Stimulated activated CD8-positive, alpha-beta memory T cell treated with anti-CD3 and anti-CD28 coated beads, Interleukin-7, amount 100 ng/mL, for 24 hours (primary cell): ENCODE measurements around the gene MUSTN1.

Experiments
- DNase-seq: peaks from one replicate; pipeline ENCODE4 v3.0.0-alpha.2; 2020; ENCODE audit warnings: low read depth

MUSTN1 gene

GRCh38 chr3:52834871-52835501, at the start of gene MUSTN1:
Gene MUSTN1 (minus strand): TSS chr3:52835019. CDS start chr3:52834948, 71 bp downstream.
- DNase-seq = no peak

DNA sequence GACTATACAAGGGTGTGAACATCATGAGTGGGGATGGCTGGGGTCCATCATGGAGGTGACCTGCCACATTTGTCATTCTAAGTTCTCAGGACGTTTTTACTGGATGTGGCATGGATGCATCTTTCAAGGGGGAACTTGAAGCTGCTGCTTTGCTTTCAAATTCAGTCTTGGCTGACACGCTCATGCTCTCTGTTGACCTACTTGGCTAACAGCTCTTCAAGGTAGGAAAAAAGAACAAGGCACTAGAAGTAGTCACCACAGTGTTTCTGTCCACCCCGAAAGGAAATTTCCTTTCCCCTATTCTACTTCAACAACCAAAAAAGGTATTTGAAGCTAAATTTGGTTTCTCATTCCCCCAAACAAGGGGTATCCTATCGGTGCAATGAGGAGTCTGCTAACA, 47.6 kb upstream of the MUSTN1 start:
- no peak for DNase-seq

DNA sequence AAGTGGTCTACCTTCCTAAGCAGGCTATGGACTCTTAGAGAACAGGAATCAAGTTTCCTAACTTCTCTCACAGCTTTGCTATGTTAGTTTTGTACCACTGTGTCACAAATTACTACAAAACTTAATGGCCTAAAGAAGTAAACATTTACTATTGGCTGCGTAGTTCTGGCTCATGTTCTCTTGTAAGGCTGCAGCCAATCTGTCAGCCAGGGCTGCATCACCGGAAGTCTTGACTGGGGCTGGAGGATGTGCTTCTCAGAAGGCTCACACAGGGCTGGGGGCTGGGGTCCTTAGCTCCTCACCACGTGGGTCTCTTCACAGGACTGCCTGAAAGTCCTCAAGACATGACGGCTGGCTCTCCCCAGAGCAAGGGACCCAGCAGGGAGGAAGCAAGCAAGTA, 47.1 kb upstream of the MUSTN1 start:
- no peak for DNase-seq

- no peak for DNase-seq
Measured at GRCh38 chr3:52880474-52880873, 45.7 kb upstream of the MUSTN1 start.

- no peak for DNase-seq
Measured at GRCh38 chr3:52880047-52880446, 45.2 kb upstream of the MUSTN1 start.

- DNase-seq = no peak
Measured at GRCh38 chr3:52879581-52879980, 44.8 kb upstream of the MUSTN1 start.

GRCh38 chr3:52879090-52879489, 44.3 kb upstream of the MUSTN1 start:
- DNase-seq = no peak

DNA sequence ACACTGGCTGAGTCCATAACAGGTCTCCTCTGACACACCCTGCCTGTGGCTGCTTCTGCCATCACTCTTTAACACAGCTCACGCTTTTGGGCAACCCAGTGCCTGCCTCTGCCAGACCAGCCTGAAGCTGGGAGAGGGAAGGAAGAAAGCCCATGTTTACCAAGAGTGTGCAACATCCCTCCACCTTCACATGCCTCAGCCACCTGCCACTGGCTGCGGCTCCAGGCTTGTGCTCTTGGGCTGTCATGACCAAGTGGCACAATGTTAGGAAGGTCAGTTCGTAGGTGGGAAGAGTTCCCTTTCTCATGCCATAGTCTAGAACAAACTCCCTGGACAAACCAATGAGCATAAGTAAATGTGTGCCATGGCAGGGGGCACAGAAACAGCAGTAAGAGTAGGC, 42.3 kb upstream of the MUSTN1 start:
- no peak for DNase-seq

GRCh38 chr3:52874864-52875587, 40.2 kb upstream of the MUSTN1 start:
- no peak for DNase-seq

DNA sequence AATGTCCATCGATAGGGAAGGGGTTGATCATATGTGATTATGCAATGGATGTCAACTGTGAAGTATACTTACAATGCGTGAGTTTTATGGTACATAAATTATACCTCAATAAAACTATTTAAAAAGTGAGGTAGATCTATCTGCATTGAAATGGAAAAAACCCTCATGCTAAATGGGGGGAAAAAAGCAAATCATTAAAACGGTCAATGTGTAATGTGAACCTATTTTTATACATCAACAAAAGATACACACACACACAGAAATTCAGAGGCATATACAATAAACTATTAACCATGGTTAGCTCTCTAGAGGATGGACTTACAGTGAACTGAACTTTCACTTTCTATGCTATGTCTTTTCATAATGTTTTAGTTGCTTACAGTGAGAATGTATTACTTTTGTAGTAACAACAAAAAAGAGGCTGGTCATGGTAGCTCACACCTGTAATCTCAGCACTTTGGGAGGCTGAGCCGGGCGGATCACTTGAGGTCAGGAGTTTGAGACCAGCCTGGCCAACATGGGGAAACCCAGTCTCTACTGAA, 39.4 kb upstream of the MUSTN1 start:
- DNase-seq = no peak

DNA sequence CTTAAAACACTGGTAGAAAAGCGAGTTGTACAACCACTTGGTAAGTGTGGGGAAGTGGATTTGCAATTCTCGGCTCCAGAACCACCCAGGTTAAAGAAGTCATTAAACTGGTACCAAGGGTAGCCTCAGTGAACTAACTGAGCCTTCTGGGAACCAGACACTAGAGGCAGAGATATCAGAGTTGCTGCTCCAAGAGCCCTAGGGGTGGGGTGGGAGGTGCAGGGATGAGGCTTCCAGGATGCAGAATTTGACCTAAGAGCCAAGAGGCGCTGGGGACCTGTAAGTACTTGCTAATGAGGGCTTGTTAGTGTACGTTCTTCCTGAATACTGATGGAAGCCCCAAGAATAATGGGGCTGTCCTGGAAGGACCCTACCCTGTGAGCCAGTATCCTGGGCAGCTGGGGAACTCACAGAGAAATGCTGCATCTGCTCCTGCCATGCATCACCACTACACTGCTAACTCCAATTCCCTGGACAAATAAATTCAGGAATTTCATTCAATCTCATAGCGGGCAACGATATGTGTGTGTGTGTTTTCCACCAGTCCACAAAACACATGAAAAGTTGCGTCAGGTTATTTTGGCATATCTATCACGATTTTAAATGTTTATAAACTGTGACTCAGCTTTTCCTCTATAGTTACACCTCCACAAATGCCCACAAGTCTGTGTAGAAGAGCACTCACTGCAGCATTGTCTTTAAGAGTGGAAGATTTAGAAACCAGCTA, 38.8 kb upstream of the MUSTN1 start:
- DNase-seq = no peak

DNA sequence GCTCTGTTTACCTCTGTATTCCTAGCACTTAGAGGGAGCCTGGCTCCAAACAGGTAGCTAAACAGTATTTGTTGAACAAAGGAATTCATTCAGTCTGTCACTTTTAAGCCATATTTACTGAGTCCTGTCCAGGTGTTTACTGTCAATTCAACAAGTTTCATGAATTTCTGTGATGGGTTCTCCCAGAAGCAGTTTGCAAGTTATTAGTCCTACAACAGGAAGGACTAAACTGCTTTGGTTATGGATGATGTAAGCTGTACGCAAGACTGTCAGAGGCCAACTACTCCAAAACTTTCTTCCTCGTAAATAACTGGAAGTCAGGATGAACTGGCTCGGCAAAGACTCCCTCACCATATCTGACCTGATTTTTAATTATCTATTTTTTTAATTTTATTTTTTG, 37.4 kb upstream of the MUSTN1 start:
- no peak for DNase-seq

DNA sequence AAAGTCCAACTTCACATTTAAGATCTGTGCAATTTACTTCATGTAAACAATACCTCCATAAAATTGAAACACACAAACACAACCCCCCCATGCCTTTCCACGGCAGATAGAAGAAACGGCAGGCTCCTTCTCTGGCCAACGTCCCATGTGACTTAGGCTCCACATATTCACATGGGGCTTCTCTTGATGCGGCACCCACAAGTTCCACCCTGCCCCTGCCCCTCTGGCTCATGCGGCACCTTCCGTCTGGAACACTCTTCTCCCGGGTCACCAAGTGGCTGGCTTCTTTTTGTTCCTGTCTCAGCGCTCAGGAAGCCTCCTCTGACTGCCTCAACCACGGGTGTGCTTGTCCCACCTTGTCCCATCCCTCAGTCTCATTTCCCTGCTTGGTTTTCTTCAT, 36.9 kb upstream of the MUSTN1 start:
- DNase-seq = no peak

DNA sequence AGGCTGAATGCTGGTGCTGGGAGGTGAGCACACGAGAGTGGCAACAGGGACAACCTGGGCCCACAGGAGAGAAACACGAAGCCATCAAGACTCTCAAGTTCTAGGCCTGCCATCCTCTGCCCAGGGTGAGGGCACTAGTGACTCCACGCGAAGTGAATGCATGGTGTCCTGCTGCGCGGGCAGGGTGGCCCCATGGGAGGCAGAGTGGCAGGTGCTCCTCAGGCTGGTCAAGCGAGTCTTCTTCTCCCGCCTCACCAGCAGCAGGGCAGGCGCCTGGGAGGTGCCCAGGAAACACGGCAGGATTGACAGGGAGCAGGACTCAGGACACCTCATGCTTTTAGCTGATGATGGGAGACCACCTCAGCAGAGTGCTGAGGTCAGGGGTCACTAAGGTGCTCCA, 35.7 kb upstream of the MUSTN1 start:
- DNase-seq = no peak

- no peak for DNase-seq
Measured at GRCh38 chr3:52866427-52866826, 31.6 kb upstream of the MUSTN1 start.

DNA sequence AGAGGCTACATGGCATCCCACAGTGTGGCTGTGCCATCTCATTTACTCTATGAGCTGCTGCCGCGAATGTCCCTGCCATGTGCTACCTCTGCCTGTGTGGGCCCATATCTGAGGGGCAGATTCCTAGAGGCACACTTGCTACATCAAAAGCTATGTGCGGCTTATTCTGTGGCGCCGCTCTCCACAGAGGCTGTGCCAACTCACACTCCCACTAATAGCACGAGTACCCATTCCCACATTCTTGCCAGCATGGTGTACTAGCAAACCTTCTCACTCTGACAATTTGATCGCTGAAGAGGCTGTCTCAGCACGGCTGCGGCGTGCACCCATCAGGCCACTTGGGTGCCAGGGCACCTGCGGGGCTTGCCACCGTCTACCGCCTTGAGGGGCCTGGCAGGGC, 31.2 kb upstream of the MUSTN1 start:
- DNase-seq = no peak

DNA sequence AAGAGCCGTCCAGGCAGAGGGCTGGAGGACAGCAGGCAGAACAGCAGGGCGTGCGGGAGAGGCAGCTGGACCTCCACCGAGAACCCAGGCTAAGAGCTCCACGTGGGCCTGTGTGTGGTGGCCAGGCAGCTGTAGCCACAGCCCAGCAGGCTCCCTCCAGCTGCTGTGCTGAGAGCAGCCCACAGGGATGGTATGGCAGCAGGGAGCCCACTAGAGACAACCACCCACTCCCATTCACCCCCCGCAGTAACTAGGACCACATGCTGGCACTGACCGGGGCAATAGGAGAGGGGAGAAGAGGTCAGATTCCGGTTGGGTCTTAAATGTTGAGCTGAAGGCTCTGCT, 25.6 kb upstream of the MUSTN1 start:
- DNase-seq = no peak

DNA sequence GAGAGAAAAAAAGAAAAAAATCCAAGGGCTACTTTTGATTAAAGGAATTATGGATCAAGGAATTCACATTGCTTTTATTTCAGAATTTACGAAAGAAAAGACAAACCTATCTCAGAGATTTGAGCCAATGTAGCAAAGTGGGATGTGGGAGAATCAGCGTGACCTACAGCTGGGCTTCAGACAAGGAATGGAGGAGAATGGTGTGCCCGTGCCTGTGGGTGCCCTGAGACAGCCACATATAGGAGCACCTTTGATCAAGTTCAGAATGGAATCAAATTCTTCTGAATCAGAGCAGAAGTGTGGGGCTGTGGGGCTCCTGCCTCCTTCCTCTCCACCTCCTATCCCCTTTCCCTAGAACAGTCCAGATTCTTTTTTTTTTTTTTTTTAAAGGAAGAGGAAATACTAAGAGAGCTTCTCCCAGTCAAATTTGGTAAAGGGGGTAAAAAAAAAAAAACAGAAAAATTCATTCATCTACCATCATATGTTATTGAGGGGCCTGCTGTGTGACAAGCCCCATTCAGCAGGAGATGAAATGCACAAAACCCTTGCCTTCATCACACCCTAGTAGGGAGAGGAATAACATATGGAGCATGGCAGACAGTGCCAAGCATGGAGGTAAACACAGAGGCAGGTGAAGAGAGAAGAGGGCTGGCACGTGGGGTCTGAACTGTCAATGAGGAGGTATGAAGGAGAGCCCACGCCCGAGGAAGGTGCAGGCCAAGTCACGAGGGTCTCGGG, 25.0 kb upstream of the MUSTN1 start:
- DNase-seq = no peak

GRCh38 chr3:52857864-52858263, 23.0 kb upstream of the MUSTN1 start:
- no peak for DNase-seq

DNA sequence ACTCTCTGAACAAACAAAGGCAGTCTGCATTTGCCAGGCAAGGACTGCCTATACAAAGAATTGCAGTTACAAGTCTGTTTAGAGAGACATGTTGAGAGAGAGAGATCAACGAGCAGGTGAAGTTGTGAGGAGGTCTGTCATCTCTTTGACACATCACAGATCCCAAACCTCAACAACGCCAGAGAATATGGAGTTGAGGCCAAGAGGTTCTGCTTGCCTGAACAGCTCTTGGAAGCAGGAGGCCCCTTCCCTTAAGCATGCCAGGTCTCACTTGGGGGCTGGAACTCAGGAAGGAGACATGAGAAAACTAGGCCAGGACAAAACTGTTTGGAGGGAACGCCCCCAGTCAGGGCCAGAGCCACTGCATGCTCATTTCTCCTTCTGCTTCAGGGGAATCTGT, 22.3 kb upstream of the MUSTN1 start:
- no peak for DNase-seq

- no peak for DNase-seq
Measured at GRCh38 chr3:52856666-52857065, 21.8 kb upstream of the MUSTN1 start.

DNA sequence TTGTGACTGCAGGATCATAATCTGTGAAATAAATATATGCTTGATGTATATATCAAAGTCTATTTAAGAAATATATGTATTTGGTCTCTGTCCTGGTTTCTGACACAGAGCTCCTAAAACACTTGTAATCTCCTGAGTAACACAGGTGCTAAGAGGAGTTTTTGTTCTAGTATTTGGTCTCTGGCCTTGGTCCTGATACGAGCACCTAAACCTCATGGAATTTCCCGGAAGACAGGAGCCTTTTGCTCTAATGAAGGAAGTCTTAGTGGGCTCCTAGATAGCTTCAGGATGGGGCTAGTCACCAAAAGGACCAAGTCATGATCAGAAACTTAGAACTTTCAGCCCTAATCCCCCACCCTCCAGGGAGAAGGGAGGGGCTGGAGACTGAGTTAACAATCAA, 19.2 kb upstream of the MUSTN1 start:
- no peak for DNase-seq

- no peak for DNase-seq
Measured at GRCh38 chr3:52852419-52852818, 17.6 kb upstream of the MUSTN1 start.
